Activated CD8-positive, alpha-beta T cell treated with anti-CD3 and anti-CD28 coated beads for 36 hours (primary cell): Measurements from ENCODE around the gene CYP2W1. TPM values are rescaled to one million over a fixed set of nuclear protein-coding genes. Genes with fewer than 3 reads are reported as not detected.
"Not testable (repeated sequence)": the region's sequence is repeated elsewhere in the genome, so short reads cannot be mapped to it uniquely, and the experiment has no call there.

Source experiments
- ATAC-seq: fragments of 200-7000 bp; cut with Tn5 transposase; one replicate; pipeline ENCODE4 v1.10.0; 2021; ENCODE audit warnings: mild to moderate bottlenecking, moderate library complexity
- CTCF ChIA-PET: fragments of 350-600 bp; sonication (Branson Sonifier 250); formaldehyde crosslinking; loops from one replicate; lab custom pipeline; 2021; ENCODE audit warnings: antibody characterized with exemption; lab: Charles Lee
- POLR2A ChIA-PET: fragments of 350-600 bp; sonication (Branson Sonifier 250); formaldehyde crosslinking; loops from one replicate; lab custom pipeline; 2021; ENCODE audit warnings: antibody characterized with exemption; lab: Charles Lee
- DNase-seq: peaks from one replicate; pipeline ENCODE4 v3.0.0-alpha.2; 2020
- H3K27ac Mint-ChIP-seq: one replicate; pipeline ENCODE4 v1.8.0; 2021; ENCODE audit warnings: mild to moderate bottlenecking, mixed read lengths
- H3K27me3 Mint-ChIP-seq: one replicate; pipeline ENCODE4 v1.8.0; 2021; ENCODE audit warnings: mixed read lengths
- H3K36me3 Mint-ChIP-seq: one replicate; pipeline ENCODE4 v1.8.0; 2021; ENCODE audit warnings: low read depth, mixed read lengths
- H3K4me1 Mint-ChIP-seq: one replicate; pipeline ENCODE4 v1.8.0; 2021; ENCODE audit warnings: low read depth, mixed read lengths
- H3K4me3 Mint-ChIP-seq: one replicate; pipeline ENCODE4 v1.8.0; 2021; ENCODE audit warnings: mild to moderate bottlenecking, moderate library complexity, mixed read lengths
- H3K9me3 Mint-ChIP-seq: one replicate; pipeline ENCODE4 v1.8.0; 2021; ENCODE audit warnings: mixed read lengths
- CTCF ChIP-seq: fragments of 200-600 bp; IDR thresholded peaks from one replicate; pipeline ENCODE4 v1.8.0; 2022; ENCODE audit warnings: antibody characterized with exemption, mild to moderate bottlenecking
- intact Hi-C: fragments of 100-400 bp; cut with micrococcal nuclease; formaldehyde crosslinking; loops from one replicate; pipeline ENCODE4 v1.10.0; 2022
- microRNA-seq: library from miRNA; unstranded; fragments of <30 nt; microRNA quantifications from one replicate; pipeline ENCODE4 v1.2.0, GENCODE V29; 2022; ENCODE audit warnings: borderline microRNAs expressed, borderline replicate concordance
- total RNA-seq, 2 experiments: library from RNA; stranded (reverse); gene quantifications; one replicate each; pipeline ENCODE4 v1.2.3, GENCODE V29; 2021

The CYP2W1 gene
- total RNA-seq, 2 experiments from 2014 or later = not detected

GRCh38 chr7:1031716-1032455 is 48.9 kb downstream of the CYP2W1 start:
- peaks cover 4% of the 10 kb centered on the region for H3K36me3 Mint-ChIP-seq
- POLR2A ChIA-PET = no interaction called here
- no peak overlapping the region for H3K4me3 Mint-ChIP-seq
- TF ChIP-seq CTCF = no peak
- peaks cover 41% of the 10 kb centered on the region for H3K4me1 Mint-ChIP-seq
- no peaks in the 10 kb centered on the region for H3K27me3 Mint-ChIP-seq
- DNase-seq = no peak
- intact Hi-C loops = no loop called here
- CTCF ChIA-PET = no interaction called here
- ATAC-seq = no peak
- H3K9me3 Mint-ChIP-seq = no peaks in the 10 kb centered on the region
- H3K27ac Mint-ChIP-seq = no peak overlapping the region

- Mint-ChIP-seq H3K4me1 (peaks cover 38% of the 10 kb centered on the region), H3K9me3 (no peaks in the 10 kb centered on the region), H3K27ac (no peak overlapping the region), H3K27me3 (no peaks in the 10 kb centered on the region), H3K36me3 (no peaks in the 10 kb centered on the region), H3K4me3 (no peak overlapping the region)
- ChIA-PET POLR2A (no interaction called here), CTCF (interaction anchor here (1.0 to 1.9 kb wide), 2 partner anchors 33 to 39 kb away, joined by 3 to 6 read pairs; no protein-coding TSS in a partner anchor)
- ATAC-seq (no peak), DNase-seq (no peak)
- TF ChIP-seq CTCF = no peak
- intact Hi-C loops = no loop called here
Observed at GRCh38 chr7:1032536-1033181, 49.7 kb downstream of the CYP2W1 start.

- peaks cover 38% of the 10 kb centered on the region for H3K4me1 Mint-ChIP-seq
- intact Hi-C loops = no loop called here
- DNase-seq (no peak), ATAC-seq (no peak)
- TF ChIP-seq CTCF = no peak
- H3K9me3 Mint-ChIP-seq = no peaks in the 10 kb centered on the region
- H3K4me3 Mint-ChIP-seq = no peak overlapping the region
- POLR2A ChIA-PET = no interaction called here
- CTCF ChIA-PET = interaction anchor here (0.6 to 1.9 kb wide), 4 partner anchors 11 to 41 kb away, joined by 3 to 6 read pairs (median 4); partner anchors contain the start of gene GPR146
- H3K27me3 Mint-ChIP-seq = no peaks in the 10 kb centered on the region
- peak overlapping the region; percentile 46 for H3K27ac Mint-ChIP-seq
- no peaks in the 10 kb centered on the region for H3K36me3 Mint-ChIP-seq
Observed at GRCh38 chr7:1033546-1034145, 50.7 kb downstream of the CYP2W1 start.

GRCh38 chr7:1034769-1035168 is 51.8 kb downstream of the CYP2W1 start:
- H3K4me1 Mint-ChIP-seq = peaks cover 30% of the 10 kb centered on the region
- H3K27ac Mint-ChIP-seq, H3K9me3 Mint-ChIP-seq, intact Hi-C loops, ATAC-seq, H3K27me3 Mint-ChIP-seq, DNase-seq, H3K36me3 Mint-ChIP-seq, H3K4me3 Mint-ChIP-seq: not testable (repeated sequence)
- CTCF ChIA-PET = interaction anchor here (1.4 to 1.9 kb wide), 2 partner anchors 10 to 31 kb away, joined by 6 read pairs; partner anchors contain the start of gene GPR146
- POLR2A ChIA-PET = interaction anchor here (1.1 kb wide), 1 partner anchor 9 kb away, joined by 3 read pairs; no protein-coding TSS in a partner anchor

GRCh38 chr7:1036164-1036928 is 53.4 kb downstream of the CYP2W1 start:
- POLR2A ChIA-PET, H3K36me3 Mint-ChIP-seq, ATAC-seq, H3K4me3 Mint-ChIP-seq, CTCF ChIA-PET, H3K9me3 Mint-ChIP-seq, intact Hi-C loops, DNase-seq, H3K27me3 Mint-ChIP-seq, H3K27ac Mint-ChIP-seq: not testable (repeated sequence)
- peaks cover 23% of the 10 kb centered on the region for H3K4me1 Mint-ChIP-seq

Small RNA genes lying within 50 kb of the gene (microRNA-seq; reads per million reads assigned to microRNA genes)
- gene MIR339 = 783 reads per million, percentile 86 among the genes with 10 or more reads in this experiment

Other genes with a start within 250 kb of the CYP2W1 start
- 10 to 100 TPM; 71.3 to 71.6 TPM for gene SUN1, start 150.7 kb upstream of the CYP2W1 start, total RNA-seq
- gene GET4, start 106.6 kb upstream of the CYP2W1 start, total RNA-seq = 10 to 100 TPM; 20.6 to 31.9 TPM
- gene ADAP1, start 28.5 kb upstream of the CYP2W1 start, total RNA-seq = 10 to 100 TPM; 34.6 to 40.9 TPM
- 10 to 100 TPM; 15.5 to 18.0 TPM for gene COX19, start 7.6 kb upstream of the CYP2W1 start, total RNA-seq
- 1 to 10 TPM; 5.6 to 8.5 TPM for gene GPR146, start 61.4 kb downstream of the CYP2W1 start, total RNA-seq
- under 1 TPM; 0.16 to 0.18 TPM for gene GPER1, start 104.9 kb downstream of the CYP2W1 start, total RNA-seq
- gene ZFAND2A, start 177.0 kb downstream of the CYP2W1 start, total RNA-seq = 10 to 100 TPM; 22.1 to 23.5 TPM
- gene UNCX, start 249.7 kb downstream of the CYP2W1 start, total RNA-seq = not detected